Measurements from ENCODE around the gene STARD3. TPM values are rescaled to one million over a fixed set of nuclear protein-coding genes. Genes with fewer than 3 reads are reported as not detected.
A peak's percentile ranks its signal among the peaks of the same experiment; 100 is the strongest.

STARD3 gene
- total and polyA plus RNA-seq, 7 donors = 21.0 to 59.2 (median 37.0) TPM

- H3K27ac ChIP-seq = no peak overlapping the region
- intact Hi-C loops (cut with DNase I) = no loop called here
- no peak for DNase-seq
These were observed 34.9 kb downstream of the STARD3 start for GRCh38 chr17:39671651-39672521.

GRCh38 chr17:39672522-39673334 is 35.8 kb downstream of the STARD3 start:
- intact Hi-C loops (cut with DNase I) = no loop called here
- Histone ChIP-seq H3K27me3 (peaks cover 26 to 48% (median 42%) of the 10 kb centered on the region in 3 donors), H3K27ac (no peak overlapping the region), H3K4me3 (no peak overlapping the region), H3K4me1 (peaks cover 0 to 15% (median 10%) of the 10 kb centered on the region in 4 donors), H3K36me3 (no peaks in the 10 kb centered on the region), H3K9me3 (no peaks in the 10 kb centered on the region)
- DNase-seq = no peak
- 80 to 85% methylated on average over 15 of the region's 15 CpGs for WGBS, 2 donors
- no peak for TF ChIP-seq EP300 (IDR thresholded peaks at IDR 0.05)
- no peak for TF ChIP-seq POLR2AphosphoS5 (IDR thresholded peaks at IDR 0.05)
- TF ChIP-seq CTCF (IDR thresholded peaks at IDR 0.05) = no peak
- no peak for TF ChIP-seq POLR2A (IDR thresholded peaks at IDR 0.05)

More at GRCh38 chr17:39671651-39672521, 34.9 kb downstream of the STARD3 start:
- WGBS, 2 donors = 20 to 51% methylated on average over 19 of the region's 19 CpGs
- Histone ChIP-seq H3K9me3 (no peaks in the 10 kb centered on the region), H3K4me3 (no peak overlapping the region), H3K4me1 (peaks cover 0 to 19% (median 19%) of the 10 kb centered on the region in 4 donors), H3K36me3 (no peaks in the 10 kb centered on the region), H3K27me3 (peaks cover 33 to 56% (median 51%) of the 10 kb centered on the region in 3 donors)
- TF ChIP-seq POLR2A (IDR thresholded peaks at IDR 0.05) (no peak), CTCF (IDR thresholded peaks at IDR 0.05) (peak in 3 of 4 experiments; percentile 23 to 37 (median 35))

GRCh38 chr17:39673335-39674081 is 36.6 kb downstream of the STARD3 start:
- H3K4me1 ChIP-seq = peaks cover 0 to 9% (median 3%) of the 10 kb centered on the region in 4 donors
- DNase-seq = no peak
- no peaks in the 10 kb centered on the region for H3K9me3 ChIP-seq
- no peak overlapping the region for H3K27ac ChIP-seq
- 82 to 88% methylated on average over 13 of the region's 13 CpGs for WGBS, 2 donors
- H3K27me3 ChIP-seq = peaks cover 25 to 40% (median 36%) of the 10 kb centered on the region in 3 donors
- intact Hi-C loops (cut with DNase I) = no loop called here
- H3K36me3 ChIP-seq = no peaks in the 10 kb centered on the region
- no peak overlapping the region for H3K4me3 ChIP-seq
- TF ChIP-seq POLR2AphosphoS5 (IDR thresholded peaks at IDR 0.05) = no peak
- TF ChIP-seq EP300 (IDR thresholded peaks at IDR 0.05) = no peak
- no peak for TF ChIP-seq CTCF (IDR thresholded peaks at IDR 0.05)
- no peak for TF ChIP-seq POLR2A (IDR thresholded peaks at IDR 0.05)

GRCh38 chr17:39674179-39674578 is 37.2 kb downstream of the STARD3 start:
- no peak for DNase-seq
- Histone ChIP-seq H3K27me3 (peaks cover 23 to 33% (median 30%) of the 10 kb centered on the region in 3 donors), H3K9me3 (no peaks in the 10 kb centered on the region), H3K4me3 (no peak overlapping the region), H3K4me1 (peaks cover 0 to 6% (median 0%) of the 10 kb centered on the region in 4 donors), H3K36me3 (no peaks in the 10 kb centered on the region), H3K27ac (no peak overlapping the region)
- WGBS, 2 donors = 80 to 82% methylated on average over 5 of the region's 5 CpGs
- no peak for TF ChIP-seq EP300 (IDR thresholded peaks at IDR 0.05)
- TF ChIP-seq POLR2AphosphoS5 (IDR thresholded peaks at IDR 0.05) = no peak
- no peak for TF ChIP-seq CTCF (IDR thresholded peaks at IDR 0.05)
- no peak for TF ChIP-seq POLR2A (IDR thresholded peaks at IDR 0.05)
- intact Hi-C loops (cut with DNase I) = no loop called here

Data from sigmoid colon (tissue), 7 donors.